HG03196 (cell line): ENCODE measurements around the gene ELP4.

Experiments
- ATAC-seq: cut with Tn5 transposase; IDR thresholded peaks from one replicate; pipeline ENCODE4 v1.9.1; 2021; ENCODE audit not compliant: unreplicated experiment

ELP4 gene

GRCh38 chr11:31809541-31809856, 299.9 kb downstream of the ELP4 start:
- no peak for ATAC-seq

DNA sequence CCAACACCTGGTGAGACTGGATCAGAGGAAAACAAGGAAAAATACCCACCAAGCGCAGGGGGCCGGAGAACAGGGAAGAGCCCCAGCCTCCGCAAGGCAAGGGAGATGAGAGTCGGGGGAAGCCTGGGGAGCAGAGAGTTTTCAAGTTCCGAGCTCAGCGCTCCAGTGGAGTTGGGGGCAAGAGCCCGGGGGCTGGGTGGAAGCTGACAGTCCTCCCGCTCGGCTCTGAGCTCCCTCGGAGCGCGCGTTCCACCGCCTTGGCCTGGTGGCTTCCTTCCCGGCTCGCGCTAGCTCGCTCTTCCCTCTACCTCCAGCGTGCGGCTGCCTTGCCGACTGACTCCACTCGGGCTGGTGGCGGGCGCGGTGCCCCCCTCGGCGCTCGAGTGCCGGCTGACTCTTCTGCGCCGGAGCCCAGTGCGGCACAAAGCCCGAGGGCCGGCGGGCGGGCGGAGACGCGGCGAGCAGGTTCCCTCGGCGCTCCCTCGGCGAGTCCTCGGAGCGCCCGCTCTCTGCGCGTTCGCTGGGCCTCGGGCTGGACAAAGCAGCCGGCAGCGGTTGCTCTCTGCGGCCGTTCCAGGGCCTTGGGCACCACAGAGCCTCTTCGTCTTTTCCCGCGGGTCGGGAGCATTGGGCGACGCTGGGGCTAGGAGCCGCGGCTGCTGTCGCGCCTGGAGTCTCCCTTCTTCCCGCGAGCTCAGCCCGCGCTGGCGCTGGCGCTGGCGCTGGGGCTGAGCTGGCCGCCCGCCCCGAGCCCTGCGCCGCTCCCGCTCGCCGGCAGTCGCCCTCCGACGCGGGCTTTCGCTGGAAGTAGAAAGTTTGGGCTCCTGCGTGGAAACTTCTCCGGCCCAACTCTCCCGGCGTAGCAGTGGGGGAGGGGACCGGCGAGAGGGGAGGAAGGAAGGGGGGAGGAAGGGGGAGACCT, 300.6 kb downstream of the ELP4 start:
- no peak for ATAC-seq

GRCh38 chr11:31810779-31811647, 301.4 kb downstream of the ELP4 start, which contains the start of gene PAX6:
Gene PAX6 (minus strand): TSS chr11:31811322. CDS start chr11:31806411, 4,911 bp downstream.
- ATAC-seq, result peak; percentile 42

DNA sequence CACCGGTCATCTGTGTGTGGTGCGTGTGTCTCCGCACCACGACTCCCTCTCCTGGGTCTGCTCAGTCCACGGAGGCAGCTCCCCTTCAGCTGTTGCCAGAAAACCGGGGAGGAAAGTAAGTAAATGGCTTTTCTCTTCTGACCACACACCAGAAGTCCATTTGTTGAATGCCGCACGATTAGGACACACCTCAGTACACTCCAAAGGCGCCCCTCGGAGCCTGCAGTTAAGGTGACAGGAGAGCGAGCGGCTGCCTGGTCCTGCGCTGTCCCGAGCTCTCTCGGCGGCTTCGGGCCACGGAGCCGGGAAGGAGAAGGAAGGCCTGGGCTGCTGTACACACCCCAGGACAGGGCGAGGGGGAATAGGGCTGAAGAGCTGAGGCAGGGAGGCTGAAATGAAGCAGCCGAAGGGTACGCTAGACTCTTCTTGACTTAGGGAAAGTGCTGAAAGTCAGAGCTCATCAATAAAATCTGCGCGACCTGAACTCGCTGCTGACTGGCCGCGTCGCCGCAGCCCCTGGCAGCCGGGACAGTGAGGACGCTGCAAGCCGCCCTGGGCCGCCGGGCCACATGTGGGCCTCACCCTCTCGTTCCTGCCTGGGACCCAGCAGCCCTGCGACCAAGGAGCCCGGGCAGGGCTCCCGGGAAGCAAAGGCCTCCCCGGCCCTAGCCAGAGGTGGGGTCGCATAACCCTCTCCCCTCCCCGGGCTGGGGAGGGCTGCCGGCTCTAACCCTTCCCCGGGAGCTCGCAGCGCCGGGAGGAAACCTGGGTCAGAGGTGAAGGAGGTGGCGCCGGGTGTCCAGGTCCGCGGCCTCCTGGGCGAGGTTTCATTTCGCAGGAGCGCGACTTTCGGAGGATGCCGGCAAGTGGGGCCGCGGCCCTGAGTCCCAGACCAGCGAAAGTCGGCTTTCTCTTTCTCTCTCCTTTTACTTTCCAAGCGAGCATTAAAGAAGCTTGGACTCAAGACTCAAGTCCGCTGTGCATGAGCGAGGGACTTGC, 303.1 kb downstream of the ELP4 start:
- ATAC-seq, result no peak

DNA sequence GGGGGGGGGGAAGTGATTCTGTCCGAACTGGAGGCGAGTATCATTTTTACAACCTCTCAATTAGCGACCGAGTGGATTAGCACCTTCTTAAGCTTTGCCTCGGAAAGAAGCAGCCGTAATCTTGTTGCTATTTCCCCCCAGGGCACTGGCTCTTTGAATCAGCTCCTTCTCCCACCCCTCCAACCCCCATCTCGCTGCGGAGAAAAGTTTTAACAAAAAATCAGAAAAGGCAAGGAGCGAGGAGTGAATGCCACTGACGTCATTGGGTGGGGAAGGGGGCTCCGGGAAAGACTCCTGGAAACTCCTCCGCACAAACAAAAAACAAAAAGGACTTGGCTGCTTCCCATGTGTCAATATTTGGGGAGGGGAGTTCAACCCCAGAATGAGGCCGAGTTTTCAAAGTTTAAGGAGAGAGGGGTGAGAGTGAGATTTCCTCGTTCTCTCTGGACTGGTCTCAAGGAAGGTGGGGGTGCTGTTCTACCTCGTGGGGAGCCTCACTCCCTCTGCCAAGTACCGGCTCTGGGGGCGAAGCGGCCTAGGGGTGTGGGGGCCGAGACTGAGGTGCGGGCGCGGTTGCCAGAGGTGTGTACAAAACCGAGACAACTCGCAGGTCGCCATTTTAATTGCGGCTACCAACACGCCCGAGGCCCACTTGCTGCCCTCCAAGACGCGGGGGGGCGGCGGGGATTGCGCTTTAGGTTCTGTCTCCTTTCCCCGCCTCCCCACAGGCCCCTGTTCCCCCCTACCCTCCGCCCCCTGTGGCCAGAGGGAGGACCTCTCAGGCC, 304.0 kb downstream of the ELP4 start:
- no peak for ATAC-seq

DNA sequence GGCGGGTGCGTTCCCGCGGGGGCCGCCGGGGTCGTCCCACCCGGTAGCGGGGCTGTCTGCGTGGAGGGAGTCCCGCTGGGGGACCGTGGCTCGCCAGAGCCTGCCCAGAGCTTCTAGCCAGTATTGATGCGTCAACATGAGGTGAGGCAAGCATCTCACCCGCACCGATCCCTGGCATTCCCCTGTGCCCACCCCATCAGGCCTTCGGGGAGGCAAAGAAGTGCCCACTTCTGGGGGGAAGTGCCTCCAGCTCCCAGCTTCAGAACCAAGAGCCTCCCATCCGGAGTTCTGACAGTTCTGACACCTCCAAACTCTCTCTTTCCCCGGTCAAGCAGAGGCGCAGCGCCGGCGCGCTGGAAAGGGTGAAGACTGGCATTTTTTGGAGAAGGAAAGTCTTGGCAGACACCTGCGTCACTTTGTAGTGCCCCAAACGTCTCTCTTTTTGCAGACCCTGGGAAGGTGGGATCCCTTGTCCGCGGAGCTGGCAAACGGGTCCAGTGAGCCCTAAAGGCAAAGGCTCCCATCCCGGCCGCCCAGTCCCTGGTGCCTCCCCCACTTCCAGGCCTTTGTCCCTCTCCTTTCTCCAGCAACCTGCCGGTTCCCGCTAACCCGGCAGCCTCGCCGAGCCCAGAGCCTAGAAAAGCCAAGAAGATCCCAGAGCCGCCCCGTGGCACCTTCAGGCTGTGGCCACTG, 304.8 kb downstream of the ELP4 start:
- no peak for ATAC-seq

DNA sequence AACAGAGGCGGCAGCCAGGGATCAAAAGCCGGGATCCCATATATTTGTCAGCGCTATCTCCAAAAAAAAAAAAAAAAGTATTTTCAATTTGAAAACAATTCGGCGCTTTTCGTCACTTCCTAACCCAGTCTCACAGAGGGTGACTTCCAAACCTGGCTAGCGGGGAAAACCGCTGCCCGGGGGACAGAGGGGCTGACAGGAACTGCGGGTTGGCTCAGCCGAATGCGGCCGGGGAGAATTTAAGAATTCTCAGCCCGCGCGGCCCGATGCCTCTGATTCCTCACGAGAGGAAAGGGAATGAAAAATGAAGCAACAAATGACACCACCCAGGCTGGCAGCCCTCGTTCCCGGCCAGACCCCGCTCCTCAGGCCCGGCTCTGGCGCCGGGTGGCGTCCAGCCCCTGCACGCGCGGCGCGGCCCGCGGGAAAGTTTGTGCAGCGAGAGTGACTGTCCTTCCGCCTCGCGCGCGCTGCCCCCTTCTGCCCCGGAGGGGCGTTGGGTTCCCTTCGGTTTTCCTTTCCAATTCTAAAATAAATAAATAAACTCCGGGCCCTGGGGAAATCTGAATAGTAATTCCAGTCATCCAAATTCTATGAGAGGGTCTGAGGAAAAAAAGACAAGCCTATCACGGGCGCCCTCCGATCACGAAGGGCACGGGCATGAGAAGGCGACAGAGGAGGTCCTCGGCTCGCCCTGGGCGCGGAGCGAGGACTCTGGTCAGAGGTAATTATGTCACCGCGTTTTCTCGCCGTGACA, 306.3 kb downstream of the ELP4 start:
- ATAC-seq, result no peak

DNA sequence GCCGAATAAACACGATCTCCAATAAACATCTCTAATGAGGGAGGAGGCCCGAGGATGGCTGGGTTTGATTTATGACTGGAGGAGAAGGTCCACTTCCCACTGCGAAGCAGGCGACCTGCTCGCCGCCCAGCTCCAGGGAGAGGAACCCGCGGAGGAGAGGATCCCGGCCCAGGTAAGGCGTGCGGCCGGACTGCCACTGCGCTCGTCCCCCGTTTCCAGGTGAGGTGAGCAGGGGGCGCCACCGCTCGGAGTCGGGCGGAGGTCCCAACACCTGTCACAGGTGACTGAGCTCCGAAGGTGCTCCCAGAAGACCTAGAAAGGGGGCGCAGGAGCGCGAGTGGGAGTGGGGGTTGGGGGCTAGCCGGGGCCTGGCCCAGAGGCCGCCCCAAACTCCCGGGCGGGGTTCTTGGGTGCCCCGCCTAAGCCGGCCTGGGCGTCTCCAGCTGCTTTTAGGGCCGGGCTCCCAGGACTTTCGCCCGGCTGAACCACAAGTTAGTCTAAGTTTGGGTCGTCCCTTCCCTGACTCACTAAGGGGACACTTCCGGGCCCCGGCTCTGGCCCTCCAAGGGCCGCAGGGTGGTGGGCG, 307.0 kb downstream of the ELP4 start:
- ATAC-seq, result no peak

DNA sequence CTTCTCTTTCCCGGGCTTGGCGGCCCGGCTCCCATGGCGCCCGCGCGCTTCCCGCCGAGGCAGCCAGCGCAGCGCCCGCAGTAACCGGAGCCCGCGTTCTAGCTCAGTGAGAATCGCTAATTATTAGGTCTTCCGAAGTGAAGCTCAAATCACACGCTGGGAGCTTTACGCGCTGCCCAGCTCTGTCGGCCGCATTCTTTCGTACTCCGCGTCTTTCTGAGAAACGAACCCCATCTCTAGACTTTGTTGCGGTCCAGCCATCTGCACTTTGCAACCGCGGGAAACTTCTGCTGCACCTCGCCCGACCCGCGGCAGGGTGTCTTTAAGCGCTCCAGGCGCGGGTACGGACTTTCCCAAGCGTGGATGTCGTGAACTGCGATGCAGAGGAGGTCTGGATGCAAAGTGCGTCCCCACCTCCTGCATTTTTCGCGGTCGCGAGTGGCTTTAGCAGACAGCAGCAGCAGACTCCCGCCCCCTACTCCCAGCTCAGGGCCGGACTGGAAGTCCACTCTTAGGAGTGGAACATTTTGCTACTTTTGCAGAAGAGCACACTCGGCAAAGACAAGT, 307.6 kb downstream of the ELP4 start:
- no peak for ATAC-seq

GRCh38 chr11:31817621-31818424, 308.3 kb downstream of the ELP4 start:
- ATAC-seq, result no peak

GRCh38 chr11:31818425-31818755, 308.8 kb downstream of the ELP4 start:
- ATAC-seq, result no peak

DNA sequence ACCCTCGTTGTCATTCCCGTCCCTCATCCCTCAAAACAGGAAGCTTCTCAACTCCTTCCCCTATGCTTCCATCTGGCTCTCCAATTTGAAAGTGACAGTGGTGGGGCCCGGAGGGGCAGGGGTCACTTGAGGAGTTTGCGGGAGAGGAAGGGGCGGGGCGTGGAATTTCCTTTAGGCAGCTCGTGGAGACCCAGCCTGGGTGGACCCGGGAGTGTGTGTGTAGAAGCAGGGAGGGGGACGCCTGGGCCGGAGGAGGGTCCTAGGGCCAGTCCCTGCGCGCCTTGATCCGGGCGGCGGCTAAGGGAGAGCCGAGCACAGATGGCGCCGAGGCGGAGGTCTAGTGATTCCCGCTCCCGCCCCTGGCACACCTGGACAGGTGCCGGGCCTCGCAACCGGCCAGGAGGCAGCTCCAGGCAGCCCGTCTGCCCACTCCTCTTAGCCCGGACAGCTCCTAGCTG, 309.3 kb downstream of the ELP4 start:
- ATAC-seq, result no peak

DNA sequence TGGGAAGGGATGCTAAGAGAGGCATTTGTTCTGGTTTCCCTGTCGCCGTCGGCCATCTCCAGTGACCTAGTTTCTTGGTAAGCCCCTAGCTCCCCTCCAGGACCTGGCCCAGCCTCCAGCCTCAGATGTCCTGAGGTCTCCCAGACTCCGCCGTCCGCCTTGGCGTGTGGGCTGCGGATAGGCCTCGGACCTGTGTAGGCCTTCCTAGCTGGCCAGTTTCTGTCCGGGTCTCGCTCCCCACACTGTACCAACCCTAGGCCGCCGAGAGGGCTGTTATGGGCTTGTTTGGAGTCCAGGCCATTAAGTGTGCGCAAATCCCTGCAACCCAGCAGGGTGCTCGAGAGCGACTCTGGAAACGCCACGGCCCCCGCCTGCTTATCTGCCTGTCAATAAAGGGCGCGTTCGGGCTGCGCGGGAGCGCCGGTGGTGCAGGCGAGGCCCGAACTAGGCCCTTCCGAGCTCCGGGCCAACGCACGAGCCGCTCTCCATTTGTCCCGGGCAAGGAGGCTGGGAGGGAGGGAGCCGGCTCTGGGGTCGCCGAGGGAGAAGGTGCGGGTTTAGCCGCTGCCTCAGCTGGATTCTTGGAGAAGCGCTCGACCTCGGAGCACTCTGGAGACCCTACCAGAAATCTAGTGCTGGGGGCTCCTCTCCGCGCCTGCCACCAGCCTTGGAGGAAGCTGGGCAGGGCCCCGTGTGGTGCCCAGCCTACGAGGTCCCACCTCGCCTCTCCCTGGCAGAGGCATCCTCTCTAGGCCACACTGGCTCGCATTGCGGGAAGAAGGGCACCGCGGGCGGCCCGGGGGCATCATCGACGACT, 310.3 kb downstream of the ELP4 start:
- no peak for ATAC-seq

DNA sequence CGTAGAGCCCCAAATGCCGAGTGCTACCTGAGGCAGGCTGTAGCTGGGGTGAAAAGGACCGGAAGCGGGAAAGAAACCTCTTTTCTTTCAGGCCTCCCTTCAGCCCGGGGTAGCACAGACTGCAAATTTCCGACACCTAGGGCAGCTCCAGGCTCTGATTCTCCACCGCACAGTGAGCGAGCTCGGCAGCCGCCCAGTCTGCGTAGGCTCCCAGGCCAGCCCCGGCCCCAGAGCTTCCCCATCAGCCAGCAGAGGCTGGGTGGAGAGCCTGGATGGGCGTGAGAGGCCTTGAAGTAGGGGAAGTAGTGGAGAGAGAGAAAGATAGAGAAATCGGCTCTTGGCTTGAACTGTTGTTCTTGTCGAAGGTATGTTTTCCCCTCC, 310.9 kb downstream of the ELP4 start:
- ATAC-seq, result no peak

- no peak for ATAC-seq
These were observed 311.7 kb downstream of the ELP4 start for GRCh38 chr11:31821235-31821764.

GRCh38 chr11:31821766-31822165, 312.2 kb downstream of the ELP4 start:
- ATAC-seq, result no peak
